Erythroblast (primary cell): ENCODE results near the gene LTBP3.

Experiments
- GATA1 ChIP-seq: IDR thresholded peaks from 2 replicates; pipeline ENCODE4 v1.6.1; 2011; ENCODE audit warnings: low read depth, mild to moderate bottlenecking, control low read depth, low read length, moderate library complexity
- POLR2A ChIP-seq: IDR thresholded peaks from 2 replicates; pipeline ENCODE4 v1.6.1; 2011; ENCODE audit warnings: mild to moderate bottlenecking, low read length

- TF ChIP-seq POLR2A (peak; percentile 71), GATA1 (no peak)
These were observed 19.0 kb upstream of the LTBP3 start for GRCh38 chr11:65576867-65577755.
